Type B pancreatic cell (in vitro differentiated cells): Measurements from ENCODE around the gene KRT7. TPM values are rescaled to one million over a fixed set of nuclear protein-coding genes. Genes with fewer than 3 reads are reported as not detected.
A peak's percentile ranks its signal among the peaks of the same experiment; 100 is the strongest.
"Not testable (repeated sequence)": the region's sequence is repeated elsewhere in the genome, so short reads cannot be mapped to it uniquely, and the experiment has no call there.

Experiments
- DNase-seq: peaks from one replicate; pipeline ENCODE4 v3.0.0; 2021; ENCODE audit warnings: mixed read lengths; ENCODE audit not compliant: unreplicated experiment; ENCODE audit errors: extremely low spot score
- H3K27ac Mint-ChIP-seq: 2 replicates; pipeline ENCODE4 v1.8.0; 2021; ENCODE audit warnings: mild to moderate bottlenecking, mixed read lengths
- H3K27me3 Mint-ChIP-seq: 2 replicates; pipeline ENCODE4 v1.8.0; 2021; ENCODE audit warnings: mixed read lengths
- H3K36me3 Mint-ChIP-seq: 2 replicates; pipeline ENCODE4 v1.8.0; 2021; ENCODE audit warnings: mixed read lengths
- H3K4me1 Mint-ChIP-seq: one replicate; pipeline ENCODE4 v1.8.0; 2021; ENCODE audit warnings: mixed read lengths; ENCODE audit not compliant: unreplicated experiment
- H3K4me3 Mint-ChIP-seq: 2 replicates; pipeline ENCODE4 v1.8.0; 2021; ENCODE audit warnings: mild to moderate bottlenecking, mixed read lengths
- H3K9me3 Mint-ChIP-seq: 2 replicates; pipeline ENCODE4 v1.8.0; 2021; ENCODE audit warnings: mixed read lengths
- total RNA-seq: library from RNA; stranded (reverse); gene quantifications from 2 replicates; pipeline ENCODE4 v1.2.1, GENCODE V29; 2021; ENCODE audit warnings: low replicate concordance
- TF ChIP-seq, protein P1 (sequence below): fragments of 200-600 bp; sonication (generic); conservative IDR thresholded peaks from 2 replicates; pipeline ENCODE4 v1.5.0; 2021; ENCODE audit warnings: antibody characterized with exemption, mild to moderate bottlenecking

The KRT7 gene
- total RNA-seq, 1 donor from 2014 or later = 125 TPM

DNA sequence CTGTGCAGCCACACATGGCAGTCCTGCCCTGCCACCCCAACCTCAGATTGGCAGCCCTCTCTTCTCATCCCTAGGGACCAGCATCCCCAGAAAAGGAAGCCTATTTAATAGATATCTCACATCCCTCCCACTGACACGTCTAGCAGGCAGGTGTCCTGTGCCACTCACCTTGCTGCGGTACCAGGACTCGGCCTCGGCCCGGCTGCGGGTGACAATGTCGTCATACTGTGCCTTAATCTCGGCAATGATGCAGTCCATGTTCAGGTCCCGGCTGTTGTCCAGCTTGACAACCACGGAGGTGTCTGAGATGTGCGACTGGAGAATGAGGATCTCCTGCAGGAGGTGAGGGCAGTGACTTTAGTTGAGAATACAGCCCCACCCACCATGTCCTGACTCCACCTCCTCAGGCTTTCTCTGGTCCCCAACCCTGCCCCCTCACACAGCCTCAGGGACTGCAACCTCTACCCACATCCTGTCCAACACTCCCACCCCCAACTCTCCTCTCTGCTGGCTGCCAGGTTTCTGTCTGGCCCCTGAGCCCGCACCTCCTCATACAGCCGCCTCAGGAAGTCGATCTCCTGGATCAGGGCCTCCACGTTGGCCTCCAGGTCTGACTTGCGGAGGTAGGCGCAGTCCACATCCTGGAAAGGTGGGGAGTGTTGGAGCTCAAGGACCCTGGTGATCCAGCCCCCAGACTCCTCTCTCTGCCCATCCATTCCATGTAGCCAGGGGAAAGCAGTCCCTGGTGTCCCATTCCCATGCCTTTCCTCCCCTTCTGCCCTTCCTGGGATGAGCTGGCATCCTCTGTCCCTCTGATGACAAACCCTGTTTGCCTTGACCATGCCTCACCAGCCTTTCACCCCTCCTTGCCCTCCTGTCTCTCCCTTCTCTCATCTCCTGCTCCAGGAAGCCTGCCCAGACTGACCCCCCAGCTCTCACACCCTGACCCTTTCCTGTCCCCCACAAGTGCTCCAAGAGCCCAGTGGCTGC, 55.1 kb downstream of the KRT7 start:
- not testable (repeated sequence) for H3K4me1 Mint-ChIP-seq, H3K4me3 Mint-ChIP-seq, H3K27ac Mint-ChIP-seq, H3K36me3 Mint-ChIP-seq, H3K9me3 Mint-ChIP-seq, H3K27me3 Mint-ChIP-seq
- peak; percentile 49 for DNase-seq

DNA sequence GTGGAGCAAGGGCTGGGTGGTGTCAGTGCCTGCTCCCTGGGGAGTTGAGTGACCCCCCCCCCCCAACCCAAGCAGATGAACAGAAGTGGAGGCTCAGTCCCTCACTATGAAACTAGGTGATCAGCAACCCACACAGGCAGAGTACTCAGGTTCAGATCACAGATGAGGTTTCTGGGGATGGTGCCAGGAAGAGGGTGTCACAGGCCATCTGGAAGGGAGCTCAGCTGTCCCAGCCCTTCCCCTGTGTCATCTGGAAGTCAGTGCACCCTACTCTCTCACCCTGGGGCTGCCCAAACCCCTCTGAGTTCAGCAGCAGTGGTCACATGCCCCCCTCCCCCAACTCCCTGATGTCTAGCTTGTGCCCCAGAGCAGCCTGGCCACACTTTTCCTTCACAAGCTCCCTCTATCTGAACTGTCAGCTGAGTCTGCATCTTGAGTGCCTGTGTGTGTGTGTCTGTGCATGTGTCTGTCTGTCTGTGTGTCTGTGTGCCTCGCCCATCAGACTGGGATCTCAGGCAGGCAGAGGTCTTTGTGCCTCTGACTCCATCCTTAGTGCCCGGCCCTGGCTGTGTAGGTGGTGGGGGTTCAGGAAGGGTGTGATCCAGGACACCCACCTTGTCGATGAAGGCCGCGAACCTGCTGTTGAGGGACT, 57.6 kb downstream of the KRT7 start:
- not testable (repeated sequence) for H3K4me3 Mint-ChIP-seq, H3K9me3 Mint-ChIP-seq, DNase-seq, H3K36me3 Mint-ChIP-seq, H3K27ac Mint-ChIP-seq, H3K4me1 Mint-ChIP-seq
- peaks cover 23% of the 10 kb centered on the region for H3K27me3 Mint-ChIP-seq

DNA sequence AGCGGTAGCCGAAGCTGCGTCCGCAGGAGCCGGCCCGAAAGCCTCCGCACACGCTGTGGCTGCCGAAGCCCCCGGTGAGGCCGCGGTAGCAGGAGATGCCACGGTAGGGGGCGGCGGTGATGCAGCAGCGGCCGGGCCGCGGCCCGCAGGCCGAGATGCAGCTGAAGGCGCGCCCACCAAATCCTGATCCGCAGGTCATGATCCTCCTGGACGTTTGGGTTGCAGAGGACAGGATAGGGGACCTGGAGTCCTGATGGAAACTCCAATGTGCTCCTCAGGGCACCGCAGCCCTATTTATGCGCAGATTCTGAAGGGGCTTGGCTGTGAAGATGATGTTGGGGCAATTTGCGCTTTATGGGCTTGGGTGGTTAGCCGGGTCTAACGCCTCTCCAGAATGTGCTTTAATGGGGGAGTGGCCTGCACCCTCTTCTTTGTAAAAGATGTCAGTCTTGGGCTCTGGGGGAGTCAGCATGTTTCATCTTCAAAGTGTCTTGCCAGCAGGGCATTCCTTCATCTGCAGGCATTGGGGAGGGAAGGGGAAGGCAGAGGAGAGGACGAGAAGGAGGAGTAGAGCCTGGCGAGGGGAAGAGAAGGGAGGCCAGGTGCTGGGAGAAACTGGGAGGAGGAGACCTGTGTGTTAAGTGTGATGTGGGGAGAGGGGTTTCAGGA, 58.4 kb downstream of the KRT7 start, which contains the start of gene KRT81:
Gene KRT81, minus strand, starts transcription at position 268 of the 669 bp plus-strand sequence. Its CDS starts 69 bp downstream, at position 199.
- H3K9me3 Mint-ChIP-seq = no peaks in the 10 kb centered on the region
- H3K4me1 Mint-ChIP-seq = no peaks in the 10 kb centered on the region
- peaks cover 28% of the 10 kb centered on the region for H3K27me3 Mint-ChIP-seq
- DNase-seq = peak; percentile 31
- no peak within 1 kb of the TSS for H3K4me3 Mint-ChIP-seq
- no peak within 1 kb of the TSS for H3K27ac Mint-ChIP-seq
- no peaks in the 10 kb centered on the region for H3K36me3 Mint-ChIP-seq
- TF ChIP-seq, protein P1, sequence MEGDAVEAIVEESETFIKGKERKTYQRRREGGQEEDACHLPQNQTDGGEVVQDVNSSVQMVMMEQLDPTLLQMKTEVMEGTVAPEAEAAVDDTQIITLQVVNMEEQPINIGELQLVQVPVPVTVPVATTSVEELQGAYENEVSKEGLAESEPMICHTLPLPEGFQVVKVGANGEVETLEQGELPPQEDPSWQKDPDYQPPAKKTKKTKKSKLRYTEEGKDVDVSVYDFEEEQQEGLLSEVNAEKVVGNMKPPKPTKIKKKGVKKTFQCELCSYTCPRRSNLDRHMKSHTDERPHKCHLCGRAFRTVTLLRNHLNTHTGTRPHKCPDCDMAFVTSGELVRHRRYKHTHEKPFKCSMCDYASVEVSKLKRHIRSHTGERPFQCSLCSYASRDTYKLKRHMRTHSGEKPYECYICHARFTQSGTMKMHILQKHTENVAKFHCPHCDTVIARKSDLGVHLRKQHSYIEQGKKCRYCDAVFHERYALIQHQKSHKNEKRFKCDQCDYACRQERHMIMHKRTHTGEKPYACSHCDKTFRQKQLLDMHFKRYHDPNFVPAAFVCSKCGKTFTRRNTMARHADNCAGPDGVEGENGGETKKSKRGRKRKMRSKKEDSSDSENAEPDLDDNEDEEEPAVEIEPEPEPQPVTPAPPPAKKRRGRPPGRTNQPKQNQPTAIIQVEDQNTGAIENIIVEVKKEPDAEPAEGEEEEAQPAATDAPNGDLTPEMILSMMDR = no peak

DNA sequence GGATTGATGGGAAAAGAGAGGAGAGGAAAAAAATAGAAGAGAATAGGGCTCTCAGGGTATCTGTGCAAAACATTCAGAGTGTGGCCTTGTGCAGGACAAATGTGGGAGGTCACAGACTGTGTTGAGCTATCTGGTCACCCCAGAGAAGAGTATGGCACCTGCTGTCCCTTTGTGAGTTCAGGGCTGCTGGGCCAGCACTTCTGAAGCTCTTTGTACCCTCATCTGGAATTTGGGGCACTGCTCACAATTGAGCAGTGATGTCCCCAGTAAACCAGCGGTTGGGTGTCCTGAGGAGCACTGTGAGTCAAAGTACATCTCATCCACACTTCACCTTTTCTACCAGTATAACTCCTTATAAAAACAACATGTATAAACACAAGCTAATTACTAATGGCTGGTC, 60.9 kb downstream of the KRT7 start:
- TF ChIP-seq, protein P1 = no peak
- no peaks in the 10 kb centered on the region for H3K9me3 Mint-ChIP-seq
- no peaks in the 10 kb centered on the region for H3K4me1 Mint-ChIP-seq
- H3K27ac Mint-ChIP-seq = no peak overlapping the region
- peaks cover 46% of the 10 kb centered on the region for H3K27me3 Mint-ChIP-seq
- H3K36me3 Mint-ChIP-seq = no peaks in the 10 kb centered on the region
- H3K4me3 Mint-ChIP-seq = no peak overlapping the region
- no peak for DNase-seq

DNA sequence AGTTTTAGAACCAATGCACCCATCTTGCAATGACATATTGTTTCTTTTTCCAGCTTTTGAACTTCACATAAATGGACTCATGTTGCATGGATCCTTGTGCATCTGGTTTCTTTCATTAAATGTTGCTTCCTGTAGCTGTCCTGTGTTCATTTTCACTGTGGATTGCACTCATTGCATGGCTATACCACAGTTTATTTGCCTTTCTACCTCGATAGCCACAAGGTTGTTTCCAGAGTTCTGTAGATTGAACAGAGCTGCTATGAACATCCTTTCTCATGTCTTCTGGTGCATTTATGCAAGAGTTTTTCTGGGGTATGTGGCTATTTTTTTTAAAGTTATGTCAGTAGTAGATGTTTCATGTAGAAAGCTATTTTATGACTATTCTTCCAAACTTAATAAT, 61.8 kb downstream of the KRT7 start:
- Mint-ChIP-seq H3K27me3 (peaks cover 52% of the 10 kb centered on the region), H3K4me3 (no peak overlapping the region), H3K36me3 (no peaks in the 10 kb centered on the region), H3K9me3 (no peaks in the 10 kb centered on the region), H3K4me1 (no peaks in the 10 kb centered on the region), H3K27ac (no peak overlapping the region)
- TF ChIP-seq, protein P1 = no peak
- DNase-seq = no peak

DNA sequence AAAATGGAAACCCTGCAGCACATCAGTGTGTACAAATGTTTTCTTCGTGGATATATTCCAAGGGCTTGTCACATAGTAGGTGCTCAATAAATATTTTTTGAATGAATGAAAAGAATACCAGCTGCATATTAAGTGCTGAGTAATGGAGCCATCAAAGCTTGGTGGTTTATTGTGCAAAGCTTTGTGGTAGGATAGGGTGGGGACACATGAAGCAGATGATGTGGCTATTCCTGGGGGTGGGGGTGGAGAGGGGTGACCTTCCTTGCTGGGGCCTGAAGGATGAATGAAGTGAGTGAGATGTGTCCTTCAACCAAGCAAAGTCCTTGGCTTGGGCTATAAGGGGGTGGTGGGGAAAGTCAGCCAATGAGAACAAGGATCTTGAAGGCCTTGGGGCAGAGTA, 62.6 kb downstream of the KRT7 start:
- no peak for DNase-seq
- Mint-ChIP-seq H3K9me3 (no peaks in the 10 kb centered on the region), H3K36me3 (no peaks in the 10 kb centered on the region), H3K4me3 (no peak overlapping the region), H3K4me1 (no peaks in the 10 kb centered on the region), H3K27me3 (peaks cover 58% of the 10 kb centered on the region), H3K27ac (no peak overlapping the region)
- TF ChIP-seq, protein P1 = no peak
